IPS-15b (cell line): Measurements from ENCODE around the gene PEPD.

Experiments
- H3K27me3 ChIP-seq: one replicate; pipeline ENCODE4 v1.6.1; 2013; ENCODE audit warnings: low read length; ENCODE audit not compliant: control insufficient read depth, insufficient read depth
- H3K36me3 ChIP-seq: one replicate; pipeline ENCODE4 v1.6.1; 2013; ENCODE audit warnings: low read length; ENCODE audit not compliant: control insufficient read depth, insufficient read depth
- H3K4me1 ChIP-seq: one replicate; pipeline ENCODE4 v1.6.1; 2013; ENCODE audit warnings: mild to moderate bottlenecking, low read length; ENCODE audit not compliant: control insufficient read depth, insufficient read depth
- H3K4me3 ChIP-seq: one replicate; pipeline ENCODE4 v1.5.1; 2013; ENCODE audit warnings: low read depth, low read length
- H3K9ac ChIP-seq: one replicate; pipeline ENCODE4 v1.6.1; 2013; ENCODE audit warnings: low read depth, mild to moderate bottlenecking, low read length
- H3K9me3 ChIP-seq: one replicate; pipeline ENCODE4 v1.6.1; 2013; ENCODE audit warnings: mild to moderate bottlenecking, low read length; ENCODE audit not compliant: control insufficient read depth, insufficient read depth

Gene PEPD

GRCh38 chr19:33363476-33363875, 158.1 kb downstream of the PEPD start:
- Histone ChIP-seq H3K4me1 (no peaks in the 10 kb centered on the region), H3K27me3 (no peaks in the 10 kb centered on the region), H3K4me3 (no peak overlapping the region), H3K9me3 (no peaks in the 10 kb centered on the region), H3K36me3 (no peaks in the 10 kb centered on the region), H3K9ac (no peak overlapping the region)

GRCh38 chr19:33362508-33363228, 158.9 kb downstream of the PEPD start:
- Histone ChIP-seq H3K9me3 (no peaks in the 10 kb centered on the region), H3K4me3 (no peak overlapping the region), H3K27me3 (no peaks in the 10 kb centered on the region), H3K9ac (no peak overlapping the region), H3K4me1 (no peaks in the 10 kb centered on the region), H3K36me3 (no peaks in the 10 kb centered on the region)

DNA sequence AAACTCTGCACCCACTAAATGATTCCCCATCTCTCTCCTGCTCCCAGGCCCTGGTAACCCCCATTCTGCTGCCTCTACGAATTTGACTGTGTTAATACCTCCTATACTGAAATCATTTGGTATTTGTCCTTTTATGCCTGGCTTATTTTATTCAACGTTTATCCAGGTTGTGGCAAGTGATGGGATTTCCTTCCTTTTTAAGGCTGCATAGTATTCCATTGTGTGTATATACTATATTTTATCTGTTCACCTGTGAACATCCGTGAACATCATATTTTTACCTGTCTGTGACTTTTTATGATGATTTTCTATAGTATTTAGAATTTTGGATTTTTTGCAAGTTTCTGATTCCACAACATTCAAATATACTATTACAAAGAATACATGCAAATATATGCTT, 162.0 kb downstream of the PEPD start:
- no peak overlapping the region for H3K9ac ChIP-seq
- no peaks in the 10 kb centered on the region for H3K36me3 ChIP-seq
- H3K4me3 ChIP-seq = no peak overlapping the region
- H3K4me1 ChIP-seq = no peaks in the 10 kb centered on the region
- H3K27me3 ChIP-seq = no peaks in the 10 kb centered on the region
- no peaks in the 10 kb centered on the region for H3K9me3 ChIP-seq

DNA sequence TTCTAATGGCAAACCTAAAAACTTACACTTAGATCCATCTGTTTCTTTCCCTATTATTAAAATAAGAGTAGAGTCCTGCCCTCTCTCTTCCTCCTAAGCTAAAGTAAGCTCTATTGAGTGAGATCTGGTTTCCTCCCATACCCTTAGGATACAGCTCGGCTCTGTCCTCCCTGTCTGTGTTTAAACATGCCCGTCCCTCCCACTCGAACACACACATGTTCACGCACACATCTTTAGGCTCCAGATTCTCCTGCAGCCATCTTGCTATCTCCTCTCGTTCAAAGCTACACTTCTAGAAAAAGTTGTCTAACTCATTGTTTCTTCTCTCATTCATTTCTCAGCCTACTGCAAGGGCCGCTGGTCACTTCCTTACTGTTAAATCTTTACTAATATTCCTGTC, 163.2 kb downstream of the PEPD start:
- no peaks in the 10 kb centered on the region for H3K9me3 ChIP-seq
- no peaks in the 10 kb centered on the region for H3K4me1 ChIP-seq
- H3K27me3 ChIP-seq = no peaks in the 10 kb centered on the region
- H3K9ac ChIP-seq = no peak overlapping the region
- H3K36me3 ChIP-seq = no peaks in the 10 kb centered on the region
- no peak overlapping the region for H3K4me3 ChIP-seq

DNA sequence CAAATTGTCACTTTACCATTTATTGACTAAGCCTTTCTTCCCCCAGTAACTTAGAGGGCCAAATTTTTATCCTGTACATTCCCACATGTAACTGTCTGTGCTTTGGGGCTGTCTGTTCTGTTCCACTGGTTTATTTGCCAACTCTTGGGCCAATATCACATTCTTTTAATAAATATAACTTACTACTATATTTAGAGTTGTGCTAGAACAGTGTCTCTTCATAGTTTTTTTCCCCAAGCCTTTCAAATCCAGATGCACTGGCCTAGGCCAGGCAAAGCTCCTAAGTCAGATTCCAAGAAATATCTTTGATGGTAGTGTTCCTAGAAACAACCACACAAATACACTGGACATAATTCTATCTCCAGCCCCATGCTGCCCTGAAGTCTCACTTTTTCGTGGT, 164.0 kb downstream of the PEPD start:
- H3K4me3 ChIP-seq = no peak overlapping the region
- no peaks in the 10 kb centered on the region for H3K4me1 ChIP-seq

GRCh38 chr19:33355535-33355934, 166.1 kb downstream of the PEPD start:
- Histone ChIP-seq H3K4me1 (no peaks in the 10 kb centered on the region), H3K9ac (no peak overlapping the region), H3K27me3 (no peaks in the 10 kb centered on the region), H3K4me3 (no peak overlapping the region), H3K9me3 (no peaks in the 10 kb centered on the region), H3K36me3 (no peaks in the 10 kb centered on the region)

More for the DNA sequence above, 164.0 kb downstream of the PEPD start:
- H3K9me3 ChIP-seq = no peaks in the 10 kb centered on the region
- H3K27me3 ChIP-seq = no peaks in the 10 kb centered on the region
- H3K9ac ChIP-seq = no peak overlapping the region
- H3K36me3 ChIP-seq = no peaks in the 10 kb centered on the region

GRCh38 chr19:33350538-33351309, 170.9 kb downstream of the PEPD start:
- Histone ChIP-seq H3K27me3 (no peaks in the 10 kb centered on the region), H3K9me3 (no peaks in the 10 kb centered on the region), H3K4me3 (no peak overlapping the region), H3K4me1 (no peaks in the 10 kb centered on the region), H3K9ac (no peak overlapping the region), H3K36me3 (no peaks in the 10 kb centered on the region)

DNA sequence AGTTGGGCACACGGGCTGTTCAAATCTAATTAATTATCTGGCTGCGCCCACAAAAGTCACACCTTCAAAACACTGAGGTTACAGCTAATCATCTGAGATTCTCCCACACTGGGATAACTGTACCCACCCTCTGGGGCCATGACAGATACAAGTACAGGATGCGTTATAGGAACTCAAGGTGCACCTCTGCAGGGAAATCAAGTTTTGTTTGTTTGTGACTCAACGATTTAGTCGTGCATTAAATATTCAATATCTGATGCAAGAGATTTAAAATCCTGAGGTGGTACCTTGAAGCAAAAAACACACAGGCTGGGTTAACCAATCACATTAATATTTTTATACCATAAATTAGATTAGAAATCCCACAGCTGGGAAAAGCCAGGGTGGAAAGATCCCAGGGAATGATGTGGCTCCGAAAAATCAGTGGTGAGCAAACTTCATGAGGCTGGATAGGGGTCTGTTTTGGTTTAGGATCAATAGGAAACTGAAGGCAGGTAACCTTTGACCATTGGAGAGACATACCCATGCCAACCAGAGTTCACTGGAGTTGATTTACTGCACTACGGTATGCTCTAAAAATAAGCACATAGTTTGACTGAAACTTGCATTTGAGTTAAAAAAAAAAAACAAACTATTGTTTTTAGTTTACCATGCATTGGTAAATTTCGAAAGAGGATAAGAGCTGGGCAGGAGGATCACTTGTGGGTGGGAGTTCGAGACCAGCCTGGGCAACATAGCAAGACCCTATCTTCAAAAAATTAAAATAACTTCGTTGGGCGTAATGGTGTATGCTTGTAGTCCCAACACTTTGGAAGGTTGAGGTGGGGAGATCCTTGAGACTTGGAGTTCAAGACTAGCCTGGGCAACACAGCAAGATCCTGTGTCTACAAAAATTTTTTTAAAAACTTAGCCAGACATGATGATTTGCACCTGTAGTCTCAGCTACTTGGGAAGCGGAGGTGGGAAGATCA, 172.0 kb downstream of the PEPD start:
- Histone ChIP-seq H3K4me1 (no peaks in the 10 kb centered on the region), H3K27me3 (peaks cover 3% of the 10 kb centered on the region), H3K9ac (no peak overlapping the region), H3K9me3 (no peaks in the 10 kb centered on the region), H3K36me3 (no peaks in the 10 kb centered on the region), H3K4me3 (no peak overlapping the region)

DNA sequence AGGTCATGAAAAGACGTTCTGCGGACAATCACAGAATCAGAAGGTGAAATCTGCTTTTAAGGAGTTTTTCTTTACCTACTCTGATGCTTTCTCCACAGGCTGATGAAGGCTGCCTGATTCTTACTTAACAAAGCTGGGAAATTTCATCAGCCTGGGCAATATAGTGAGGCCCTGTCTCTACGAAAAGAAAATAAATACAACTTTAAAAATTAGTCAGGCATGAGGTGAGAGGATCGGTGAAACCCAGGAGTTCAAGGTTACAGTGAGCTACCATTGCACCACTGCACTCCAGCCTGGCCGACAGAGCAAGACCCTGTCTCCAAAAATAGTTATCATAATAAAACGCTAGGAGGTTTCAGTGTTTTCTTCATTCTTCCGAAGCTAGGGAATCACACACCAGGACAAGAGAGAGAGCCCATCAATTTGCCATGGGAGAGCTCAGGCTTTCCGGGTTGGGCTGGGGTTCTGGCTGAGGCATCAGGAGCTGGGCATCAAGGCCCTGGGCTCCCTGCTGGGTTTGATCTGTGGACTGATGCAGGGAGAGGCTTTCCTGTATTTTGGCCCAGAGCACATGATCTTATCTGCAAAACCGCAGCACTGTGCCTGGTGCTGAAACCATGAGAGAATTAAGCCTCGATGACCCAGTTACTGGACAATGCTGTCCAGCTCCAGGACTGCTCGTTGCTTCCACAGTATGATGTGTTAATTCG, 173.1 kb downstream of the PEPD start:
- H3K27me3 ChIP-seq = peaks cover 3% of the 10 kb centered on the region
- no peaks in the 10 kb centered on the region for H3K36me3 ChIP-seq

GRCh38 chr19:33347300-33347699, 174.3 kb downstream of the PEPD start:
- Histone ChIP-seq H3K4me1 (no peaks in the 10 kb centered on the region), H3K9me3 (no peaks in the 10 kb centered on the region), H3K4me3 (no peak overlapping the region), H3K9ac (no peak overlapping the region), H3K27me3 (peaks cover 3% of the 10 kb centered on the region), H3K36me3 (no peaks in the 10 kb centered on the region)

More for the DNA sequence above, 173.1 kb downstream of the PEPD start:
- Histone ChIP-seq H3K9ac (no peak overlapping the region), H3K4me3 (no peak overlapping the region), H3K9me3 (no peaks in the 10 kb centered on the region), H3K4me1 (no peaks in the 10 kb centered on the region)

GRCh38 chr19:33346665-33347064, 174.9 kb downstream of the PEPD start:
- Histone ChIP-seq H3K9me3 (no peaks in the 10 kb centered on the region), H3K27me3 (peaks cover 3% of the 10 kb centered on the region)

More at GRCh38 chr19:33346665-33347064, 174.9 kb downstream of the PEPD start:
- Histone ChIP-seq H3K36me3 (no peaks in the 10 kb centered on the region), H3K4me3 (no peak overlapping the region), H3K9ac (no peak overlapping the region), H3K4me1 (no peaks in the 10 kb centered on the region)
